T-cell (primary cell): ENCODE data around the gene MYRIP. TPM values are rescaled to one million over a fixed set of nuclear protein-coding genes. Genes with fewer than 3 reads are reported as not detected.
"Not testable (repeated sequence)": the region's sequence is repeated elsewhere in the genome, so short reads cannot be mapped to it uniquely, and the experiment has no call there.

ENCODE experiments used
- ATAC-seq, 4 experiments: fragments of 200-7000 bp in 3 of 4; fragments of 150-1000 bp in 1 of 4; cut with Tn5 transposase; replicated peaks in 1 of 4; 1 replicate in 3 of 4; 2 replicates in 1 of 4; pipeline ENCODE4 v1.10.0; 2021; ENCODE audit warnings: moderate library complexity in 3 of 4, mild to moderate bottlenecking in 2 of 4, moderate number of reproducible peaks in 1 of 4
- CTCF ChIA-PET, 2 donors: fragments of 300-600 bp; sonication (Branson Sonifier 250); formaldehyde crosslinking; loops; one replicate each; lab custom pipeline; 2022; ENCODE audit warnings: antibody characterized with exemption in 2 of 2; lab: Charles Lee
- POLR2A ChIA-PET, 2 donors: fragments of 300-600 bp; sonication (Branson Sonifier 250); formaldehyde crosslinking; loops; one replicate each; lab custom pipeline; 2022; ENCODE audit warnings: antibody characterized with exemption in 2 of 2; lab: Charles Lee
- DNase-seq, 35 experiments: peaks; one replicate each; pipeline versions ENCODE4 v3.0.0 to v3.0.0-alpha.2; 2013 to 2023
- H3K27ac ChIP-seq: one replicate; pipeline ENCODE4 v1.5.1; 2013; ENCODE audit warnings: low read length
- H3K27me3 ChIP-seq, 2 experiments: replicated peaks in 1 of 2; 1 replicate in 1 of 2; 2 replicates in 1 of 2; pipeline versions ENCODE4 v1.6.1 to v1.7.0; 2013; ENCODE audit warnings: low read length in 1 of 2, mixed read lengths in 1 of 2; ENCODE audit not compliant: control insufficient read depth in 2 of 2, insufficient read depth in 2 of 2; ENCODE audit errors: extremely low read depth in 1 of 2
- H3K36me3 ChIP-seq, 2 donors: 1 replicate in 1 of 2; 2 replicates in 1 of 2; pipeline versions ENCODE4 v1.6.1 to v1.7.0; 2013; ENCODE audit warnings: low read length in 1 of 2; ENCODE audit not compliant: control insufficient read depth in 2 of 2, insufficient read depth in 1 of 2; ENCODE audit errors: extremely low read depth in 1 of 2
- H3K4me1 ChIP-seq, 2 experiments: 1 replicate in 1 of 2; 2 replicates in 1 of 2; pipeline versions ENCODE4 v1.6.1 to v1.7.0; 2013; ENCODE audit warnings: low read length in 2 of 2, mixed read lengths in 1 of 2; ENCODE audit not compliant: insufficient read depth in 2 of 2, control insufficient read depth in 1 of 2; ENCODE audit errors: extremely low read depth in 1 of 2
- H3K4me3 ChIP-seq, 2 donors: 1 replicate in 1 of 2; 2 replicates in 1 of 2; pipeline versions ENCODE4 v1.5.1 to v1.7.0; 2013; ENCODE audit warnings: mild to moderate bottlenecking in 2 of 2, low read length in 1 of 2, moderate library complexity in 1 of 2; ENCODE audit not compliant: control insufficient read depth in 1 of 2; ENCODE audit errors: extremely low read depth in 1 of 2
- H3K9me3 ChIP-seq: 2 replicates; pipeline ENCODE4 v1.7.0; 2013
- H3K27ac Mint-ChIP-seq, 2 donors: one replicate each; pipeline ENCODE4 v1.8.0; 2020 to 2021; ENCODE audit warnings: mild to moderate bottlenecking in 2 of 2, mixed read lengths in 2 of 2
- H3K27me3 Mint-ChIP-seq, 2 donors: one replicate each; pipeline ENCODE4 v1.8.0; 2021 to 2022; ENCODE audit warnings: mixed read lengths in 2 of 2
- H3K36me3 Mint-ChIP-seq: one replicate; pipeline ENCODE4 v1.8.0; 2021; ENCODE audit warnings: mixed read lengths
- H3K4me1 Mint-ChIP-seq, 3 donors: one replicate each; pipeline ENCODE4 v1.8.0; 2020 to 2022; ENCODE audit warnings: mixed read lengths in 3 of 3, mild to moderate bottlenecking in 1 of 3
- H3K4me3 Mint-ChIP-seq, 3 donors: one replicate each; pipeline ENCODE4 v1.8.0; 2020 to 2022; ENCODE audit warnings: mild to moderate bottlenecking in 3 of 3, mixed read lengths in 3 of 3, moderate library complexity in 3 of 3
- H3K9me3 Mint-ChIP-seq, 3 donors: one replicate each; pipeline ENCODE4 v1.8.0; 2020 to 2022; ENCODE audit warnings: mixed read lengths in 3 of 3
- WGBS: methylation state at CpG from one replicate; pipeline ENCODE4 v1.1.5; 2013; ENCODE audit warnings: missing lambda C conversion rate; ENCODE audit not compliant: insufficient coverage; 5-methylcytosine and 5-hydroxymethylcytosine counted together
- total RNA-seq, 35 experiments: library from RNA in 6 of 35; stranded (reverse) in 6 of 35; fragments of 120-200 nt in 1 of 35; gene quantifications; one replicate each; pipeline versions ENCODE4 v1.2.1 to v1.2.4 and lab custom pipeline; 2013 to 2026

Gene MYRIP
- total RNA-seq, 5 donors from 2014 or later (not counting 1 experiment from before 2014, with no cell fraction given), result not detected

DNA sequence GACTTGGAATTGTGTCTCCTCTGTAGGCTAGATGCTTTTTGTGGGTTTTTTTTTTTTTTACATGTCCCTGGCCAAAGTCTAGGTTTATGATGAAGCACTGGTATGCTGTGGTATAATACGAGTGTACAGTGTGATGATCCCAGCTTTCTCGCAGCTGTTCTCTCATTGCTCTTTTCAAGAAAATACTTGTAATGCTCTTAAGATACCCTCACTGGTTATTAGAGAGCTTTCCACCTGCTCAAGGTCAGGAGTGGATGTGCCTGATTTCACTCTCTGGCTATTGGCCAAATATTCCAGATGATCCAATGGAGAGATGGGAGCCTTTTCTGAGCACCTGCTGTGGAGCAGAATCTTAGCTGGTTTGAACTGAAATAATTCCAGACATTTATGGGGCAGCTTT is 215.1 kb downstream of the MYRIP start:
- Histone ChIP-seq H3K4me1 (no peaks in the 10 kb centered on the region), H3K4me3 (no peak overlapping the region), H3K27me3 (no peaks in the 10 kb centered on the region), H3K36me3 (no peaks in the 10 kb centered on the region), H3K9me3 (no peaks in the 10 kb centered on the region), H3K27ac (no peak overlapping the region)
- POLR2A ChIA-PET, result no interaction called here
- Mint-ChIP-seq H3K4me3 (no peak overlapping the region), H3K27ac (no peak overlapping the region), H3K27me3 (peaks cover 5 to 19% of the 10 kb centered on the region in 2 donors), H3K36me3 (no peaks in the 10 kb centered on the region), H3K9me3 (peaks cover 22 to 23% (median 22%) of the 10 kb centered on the region in 3 donors), H3K4me1 (no peaks in the 10 kb centered on the region)
- CTCF ChIA-PET, result interaction anchor here in 1 of 2 donors (0.7 kb wide), 1 partner anchor 11 kb away, joined by 4 read pairs; no protein-coding TSS in a partner anchor
- WGBS, result no CpG with 5 or more reads among the region's 2 CpGs
- no peak for DNase-seq
- no peak for ATAC-seq

DNA sequence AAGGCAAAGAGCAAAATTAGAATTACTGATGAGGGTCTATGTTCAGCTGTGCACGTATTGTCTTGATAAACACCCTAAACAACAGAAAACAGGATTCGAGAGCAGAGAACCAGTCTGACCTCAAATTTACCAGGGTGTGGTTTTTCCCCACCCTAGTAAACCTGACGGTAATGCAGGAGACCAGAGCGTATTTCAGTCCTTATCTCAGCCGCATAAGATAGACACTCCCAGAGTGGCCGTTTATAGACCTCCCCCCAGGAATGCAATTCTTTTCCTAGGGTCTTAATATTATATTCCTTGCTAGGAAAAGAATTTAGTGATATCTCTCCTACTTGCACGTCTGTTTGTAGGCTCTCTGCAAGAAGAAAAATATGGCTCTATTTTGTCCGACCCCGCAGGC is 216.5 kb downstream of the MYRIP start:
- H3K9me3 ChIP-seq, CTCF ChIA-PET, H3K36me3 Mint-ChIP-seq, H3K36me3 ChIP-seq, POLR2A ChIA-PET, H3K4me3 ChIP-seq, H3K4me1 Mint-ChIP-seq, ATAC-seq, H3K27me3 ChIP-seq, DNase-seq, H3K4me1 ChIP-seq, H3K4me3 Mint-ChIP-seq, H3K27ac ChIP-seq, H3K27ac Mint-ChIP-seq: not testable (repeated sequence)
- 86% methylated on average over 3 of the region's 9 CpGs for WGBS
- peaks cover 22 to 23% (median 22%) of the 10 kb centered on the region in 3 donors for H3K9me3 Mint-ChIP-seq
- peaks cover 5 to 19% of the 10 kb centered on the region in 2 donors for H3K27me3 Mint-ChIP-seq

GRCh38 chr3:40035177-40035576 is 225.8 kb downstream of the MYRIP start:
- ChIA-PET CTCF (no interaction called here), POLR2A (no interaction called here)
- DNase-seq (no peak), ATAC-seq (no peak)
- H3K27ac Mint-ChIP-seq, result no peak overlapping the region
- H3K4me1 Mint-ChIP-seq, result no peaks in the 10 kb centered on the region
- Histone ChIP-seq H3K4me3 (no peak overlapping the region), H3K9me3 (no peaks in the 10 kb centered on the region), H3K27me3 (no peaks in the 10 kb centered on the region), H3K27ac (no peak overlapping the region), H3K4me1 (no peaks in the 10 kb centered on the region), H3K36me3 (no peaks in the 10 kb centered on the region)
- no peaks in the 10 kb centered on the region for H3K36me3 Mint-ChIP-seq
- no peak overlapping the region for H3K4me3 Mint-ChIP-seq
- WGBS, result no CpG with 5 or more reads among the region's 4 CpGs
- peaks cover 0 to 3% of the 10 kb centered on the region in 2 donors for H3K27me3 Mint-ChIP-seq
- peaks cover 0 to 3% (median 0%) of the 10 kb centered on the region in 3 donors for H3K9me3 Mint-ChIP-seq

DNA sequence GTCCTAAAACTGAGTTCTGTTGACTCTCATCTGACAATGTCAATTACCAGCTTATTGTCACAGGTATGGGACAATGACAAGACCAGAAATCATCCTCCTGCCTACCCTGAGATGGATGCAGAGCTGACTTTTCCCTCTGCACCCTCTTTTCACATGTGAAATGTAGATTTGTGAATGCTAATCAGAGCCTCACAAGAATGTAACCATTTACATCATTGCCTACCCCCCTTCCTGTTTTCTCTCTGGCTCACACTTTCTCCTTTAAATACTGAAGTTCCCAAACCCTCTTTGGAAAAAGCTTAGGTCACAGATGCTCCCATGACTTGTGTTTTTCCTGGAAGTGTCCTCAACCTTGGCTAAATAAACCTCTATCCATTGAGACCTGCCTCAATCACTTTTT is 228.2 kb downstream of the MYRIP start:
- no peaks in the 10 kb centered on the region for H3K4me1 ChIP-seq
- H3K27me3 ChIP-seq, result no peaks in the 10 kb centered on the region
- ATAC-seq, result no peak
- Mint-ChIP-seq H3K27me3 (no peaks in the 10 kb centered on the region), H3K4me1 (no peaks in the 10 kb centered on the region), H3K36me3 (no peaks in the 10 kb centered on the region), H3K4me3 (no peak overlapping the region), H3K27ac (no peak overlapping the region), H3K9me3 (no peaks in the 10 kb centered on the region)
- DNase-seq, result no peak
- ChIA-PET POLR2A (no interaction called here), CTCF (no interaction called here)
- H3K36me3 ChIP-seq, result no peaks in the 10 kb centered on the region
- no peaks in the 10 kb centered on the region for H3K9me3 ChIP-seq
- H3K27ac ChIP-seq, result no peak overlapping the region
- H3K4me3 ChIP-seq, result no peak overlapping the region

DNA sequence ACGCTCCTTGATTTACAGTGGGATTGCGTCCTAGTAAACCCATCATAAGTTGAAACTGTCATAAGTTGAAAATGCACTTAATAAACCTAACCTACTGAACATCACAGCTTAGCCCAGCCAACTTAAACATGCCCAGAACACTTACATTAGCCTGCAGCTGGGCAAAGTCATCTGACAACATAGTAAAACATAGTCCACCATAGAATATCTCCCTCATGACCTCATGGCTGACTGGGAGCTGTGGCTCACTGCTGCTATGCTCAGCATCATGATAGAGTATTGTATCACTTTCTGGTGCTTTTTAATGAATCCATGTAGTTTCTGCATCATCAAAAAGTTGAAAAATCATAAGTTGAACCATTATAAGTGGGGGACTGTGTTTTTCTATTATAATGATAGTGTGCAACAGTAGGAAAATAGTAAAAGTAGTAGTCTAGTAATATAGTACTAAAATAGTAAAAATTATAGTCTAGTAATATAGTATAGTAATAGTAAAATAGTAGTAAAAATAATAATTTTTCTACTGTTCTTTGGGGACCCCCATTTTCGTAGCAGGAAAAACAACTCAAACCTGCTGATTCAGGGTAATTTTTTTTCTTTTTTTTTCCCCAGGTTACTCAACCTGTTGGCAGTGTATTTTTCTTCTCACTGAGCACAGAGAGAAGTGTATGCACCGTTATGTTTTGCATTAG is 233.5 kb downstream of the MYRIP start:
- DNase-seq, result no peak
- no peak overlapping the region for H3K27ac ChIP-seq
- H3K27me3 Mint-ChIP-seq, result no peaks in the 10 kb centered on the region
- no peaks in the 10 kb centered on the region for H3K9me3 Mint-ChIP-seq
- WGBS, result no CpG with 5 or more reads among the region's 4 CpGs
- no peak overlapping the region for H3K4me3 ChIP-seq
- H3K4me3 Mint-ChIP-seq, result no peak overlapping the region
- H3K27ac Mint-ChIP-seq, result no peak overlapping the region
- ChIA-PET POLR2A (no interaction called here), CTCF (no interaction called here)
- H3K36me3 ChIP-seq, result no peaks in the 10 kb centered on the region
- no peaks in the 10 kb centered on the region for H3K9me3 ChIP-seq
- no peaks in the 10 kb centered on the region for H3K4me1 ChIP-seq
- H3K4me1 Mint-ChIP-seq, result no peaks in the 10 kb centered on the region
- ATAC-seq, result no peak
- H3K36me3 Mint-ChIP-seq, result no peaks in the 10 kb centered on the region
- peaks cover 0 to 2% of the 10 kb centered on the region in 2 experiments for H3K27me3 ChIP-seq

GRCh38 chr3:40043444-40043755 is 234.0 kb downstream of the MYRIP start:
- ChIA-PET POLR2A (no interaction called here), CTCF (no interaction called here)
- Histone ChIP-seq H3K4me1 (no peaks in the 10 kb centered on the region), H3K36me3 (no peaks in the 10 kb centered on the region), H3K27me3 (peaks cover 0 to 2% of the 10 kb centered on the region in 2 experiments), H3K4me3 (no peak overlapping the region), H3K27ac (no peak overlapping the region), H3K9me3 (no peaks in the 10 kb centered on the region)
- Mint-ChIP-seq H3K27me3 (no peaks in the 10 kb centered on the region), H3K27ac (no peak overlapping the region), H3K4me3 (no peak overlapping the region), H3K36me3 (no peaks in the 10 kb centered on the region), H3K4me1 (no peaks in the 10 kb centered on the region), H3K9me3 (no peaks in the 10 kb centered on the region)
- no peak for ATAC-seq
- DNase-seq, result no peak
- WGBS, result no CpG with 5 or more reads among the region's 1 CpG

GRCh38 chr3:40044487-40044886 is 235.1 kb downstream of the MYRIP start:
- Mint-ChIP-seq H3K27ac (no peak overlapping the region), H3K4me1 (no peaks in the 10 kb centered on the region), H3K36me3 (no peaks in the 10 kb centered on the region), H3K4me3 (no peak overlapping the region), H3K9me3 (no peaks in the 10 kb centered on the region), H3K27me3 (no peaks in the 10 kb centered on the region)
- ATAC-seq (no peak), DNase-seq (no peak)
- no peaks in the 10 kb centered on the region for H3K36me3 ChIP-seq
- no peaks in the 10 kb centered on the region for H3K9me3 ChIP-seq
- H3K4me1 ChIP-seq, result no peaks in the 10 kb centered on the region
- ChIA-PET POLR2A (no interaction called here), CTCF (no interaction called here)
- H3K27me3 ChIP-seq, result peaks cover 0 to 2% of the 10 kb centered on the region in 2 experiments
- 92% methylated on average over 4 of the region's 5 CpGs for WGBS
- H3K4me3 ChIP-seq, result no peak overlapping the region
- no peak overlapping the region for H3K27ac ChIP-seq
